GM21367 (cell line): Measurements from ENCODE around the gene ATP5ME.
"Not testable (repeated sequence)": the region's sequence is repeated elsewhere in the genome, so short reads cannot be mapped to it uniquely, and the experiment has no call there.

Source experiments
- ATAC-seq: cut with Tn5 transposase; IDR thresholded peaks from one replicate; pipeline ENCODE4 v1.9.1; 2021; ENCODE audit not compliant: unreplicated experiment

Gene ATP5ME

DNA sequence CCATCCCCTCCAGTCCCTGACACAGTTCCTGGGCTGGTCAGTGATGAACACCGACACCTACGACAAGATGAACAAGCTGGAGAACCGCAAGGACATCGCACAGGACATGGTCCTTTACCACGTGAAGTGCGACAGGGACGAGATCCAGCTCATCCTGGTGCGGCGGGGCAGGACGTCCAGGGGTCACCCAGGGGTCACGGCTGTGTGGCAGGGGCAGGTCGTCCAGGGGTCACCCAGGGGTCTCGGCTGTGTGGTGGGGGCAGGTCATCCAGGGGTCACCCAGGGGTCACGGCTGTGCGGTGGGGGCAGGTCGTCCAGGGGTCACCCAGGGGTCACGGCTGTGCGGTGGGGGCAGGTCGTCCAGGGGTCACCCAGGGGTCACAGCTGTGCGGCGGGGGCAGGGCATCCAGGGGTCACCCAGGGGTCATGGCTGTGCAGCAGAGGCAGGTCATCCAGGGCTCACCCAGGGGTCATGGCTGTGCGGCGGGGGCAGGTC lies 16.7 kb downstream of the ATP5ME start:
- no peak for ATAC-seq

DNA sequence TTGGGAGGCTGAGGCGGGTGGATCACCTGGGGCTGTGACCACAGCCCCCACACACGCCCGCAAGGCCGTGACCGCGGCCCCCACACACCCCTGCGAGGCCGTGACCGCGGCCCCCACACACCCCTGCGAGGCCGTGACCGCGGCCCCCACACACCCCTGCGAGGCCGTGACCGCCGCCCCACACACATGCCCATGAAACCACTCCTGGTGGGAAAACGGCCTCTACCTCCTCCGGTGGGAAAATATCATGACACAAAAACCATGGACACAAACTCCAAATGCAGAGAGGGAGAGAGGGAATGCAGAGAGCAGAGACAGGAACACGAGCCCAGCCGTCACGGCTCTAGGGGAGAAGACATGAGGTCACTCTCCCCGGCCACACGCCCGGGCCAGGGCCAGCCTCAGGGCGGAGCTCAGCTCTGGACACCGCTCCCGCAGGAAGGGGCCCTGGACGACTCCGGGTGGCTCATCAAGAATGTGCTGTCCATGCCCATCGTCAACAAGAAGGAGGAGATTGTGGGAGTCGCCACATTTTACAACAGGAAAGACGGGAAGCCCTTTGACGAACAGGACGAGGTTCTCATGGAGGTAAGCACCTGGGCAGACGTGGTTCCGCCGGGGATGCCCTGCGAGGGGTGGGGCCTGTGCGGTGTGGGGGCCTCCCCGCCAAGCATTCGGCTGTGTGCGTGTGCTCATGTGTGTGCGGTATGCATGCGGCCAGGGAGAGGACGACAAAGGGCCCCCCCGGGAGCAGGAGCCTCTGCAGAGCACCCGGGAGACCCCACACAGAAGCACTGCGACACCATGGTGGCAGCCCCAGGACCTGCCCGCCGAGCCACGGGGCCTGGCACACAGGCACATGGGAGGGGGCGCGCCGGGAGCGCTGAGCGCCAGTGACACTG lies 17.4 kb downstream of the ATP5ME start:
- ATAC-seq, result no peak

DNA sequence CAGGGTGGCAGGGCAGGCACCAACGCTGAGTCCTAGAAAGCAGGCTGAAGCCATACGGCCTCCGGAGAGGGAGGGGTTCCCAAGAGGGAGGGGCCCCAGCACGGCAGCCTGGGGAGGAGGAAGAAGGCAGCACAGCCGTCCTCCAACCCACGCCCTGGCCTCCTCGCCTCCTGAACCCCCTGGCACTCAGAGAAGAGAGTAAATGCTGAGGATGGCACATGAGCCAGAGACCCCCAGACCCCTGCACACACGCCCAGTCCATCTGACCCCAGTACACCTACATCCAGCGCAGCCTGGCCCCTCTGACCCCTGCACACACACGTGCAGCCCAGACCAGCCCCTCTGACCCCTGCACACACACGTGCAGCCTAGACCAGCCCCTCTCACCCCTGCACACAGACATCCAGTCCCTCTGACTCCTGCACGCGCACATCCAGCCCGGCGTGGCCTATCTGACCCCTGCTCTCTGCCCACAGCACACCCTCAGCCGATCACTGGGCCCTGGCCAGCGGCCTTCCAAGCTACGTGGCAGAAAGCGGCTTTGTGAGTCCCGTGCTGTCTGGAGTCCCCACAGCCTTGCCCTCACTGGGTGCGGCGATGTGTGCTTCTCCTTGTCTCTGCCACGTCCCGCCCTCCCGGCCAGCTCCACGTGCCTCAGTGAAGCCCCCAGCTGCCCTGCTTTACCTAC lies 18.5 kb downstream of the ATP5ME start:
- ATAC-seq, result no peak

DNA sequence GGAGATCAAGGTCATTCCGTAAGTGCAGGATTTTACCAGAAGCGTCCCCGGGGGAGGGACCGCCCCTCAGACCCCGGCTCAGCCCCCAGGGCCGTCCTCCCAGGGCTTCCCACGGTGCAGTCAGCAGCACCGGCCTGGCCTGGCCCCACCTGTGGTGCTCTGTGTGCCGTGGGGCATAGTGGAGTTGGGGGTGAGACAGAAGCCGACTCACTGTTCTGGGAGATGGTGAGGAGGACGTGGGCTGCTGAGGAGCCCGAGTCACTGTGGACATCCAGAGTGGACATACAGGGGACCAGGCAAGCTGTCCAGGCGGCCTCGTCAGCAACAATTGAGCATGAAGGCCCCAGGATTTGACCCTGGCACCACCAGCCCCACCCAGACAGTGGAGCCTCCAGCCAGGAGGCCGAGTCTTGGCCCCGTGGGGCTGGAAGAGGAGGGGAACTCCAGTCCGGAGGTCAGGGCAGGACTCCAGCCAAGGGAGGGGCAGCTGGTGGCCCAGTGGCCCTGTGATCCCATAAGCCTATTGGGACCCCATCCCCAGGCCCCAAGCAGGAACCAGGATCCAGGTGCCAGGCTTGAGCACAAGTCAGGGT lies 19.1 kb downstream of the ATP5ME start:
- ATAC-seq, result no peak

DNA sequence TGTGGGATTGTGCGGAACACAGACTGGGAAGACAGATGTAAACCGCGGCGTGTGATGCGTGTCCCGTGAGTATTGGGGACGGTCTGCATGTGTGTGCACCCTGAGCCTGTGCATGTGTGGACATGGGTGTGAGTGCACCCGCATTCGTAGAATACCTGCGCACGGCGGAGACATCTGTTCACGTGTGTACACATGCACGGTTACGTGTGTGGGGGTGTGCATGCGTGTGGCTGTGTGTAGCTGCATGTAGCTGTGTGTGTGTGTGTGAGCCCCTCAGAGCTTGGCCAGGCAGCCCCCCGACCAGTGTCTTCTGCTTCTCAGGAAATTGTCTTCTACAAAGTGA lies 19.6 kb downstream of the ATP5ME start:
- ATAC-seq, result no peak

DNA sequence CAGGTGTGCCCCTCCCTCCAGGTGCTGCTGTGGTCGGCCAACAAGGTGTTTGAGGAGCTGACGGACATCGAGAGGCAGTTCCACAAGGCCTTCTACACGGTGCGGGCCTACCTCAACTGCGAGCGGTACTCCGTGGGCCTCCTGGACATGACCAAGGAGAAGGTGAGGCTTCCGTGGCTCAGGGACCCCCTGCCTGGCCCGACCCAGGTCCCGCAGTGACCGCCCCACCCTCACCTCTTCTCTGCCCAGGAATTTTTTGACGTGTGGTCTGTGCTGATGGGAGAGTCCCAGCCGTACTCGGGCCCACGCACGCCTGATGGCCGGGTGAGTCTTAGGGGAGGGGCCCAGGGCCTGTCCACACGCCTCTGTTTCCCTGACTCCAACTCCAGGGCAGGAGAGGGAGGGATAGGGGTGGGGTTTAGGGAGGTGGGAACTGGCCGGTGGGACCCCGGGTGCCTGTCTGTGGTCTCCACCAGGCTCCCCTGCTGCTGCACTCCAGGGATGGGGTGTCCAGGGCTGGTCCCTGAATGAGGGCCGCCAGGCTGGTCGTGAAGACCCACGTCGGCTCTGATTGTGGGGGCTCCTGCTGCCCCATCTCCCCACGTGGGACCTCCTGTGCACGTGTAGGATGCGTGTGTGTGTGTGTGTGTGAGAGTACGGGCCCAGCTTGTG lies 20.1 kb downstream of the ATP5ME start:
- no peak for ATAC-seq

DNA sequence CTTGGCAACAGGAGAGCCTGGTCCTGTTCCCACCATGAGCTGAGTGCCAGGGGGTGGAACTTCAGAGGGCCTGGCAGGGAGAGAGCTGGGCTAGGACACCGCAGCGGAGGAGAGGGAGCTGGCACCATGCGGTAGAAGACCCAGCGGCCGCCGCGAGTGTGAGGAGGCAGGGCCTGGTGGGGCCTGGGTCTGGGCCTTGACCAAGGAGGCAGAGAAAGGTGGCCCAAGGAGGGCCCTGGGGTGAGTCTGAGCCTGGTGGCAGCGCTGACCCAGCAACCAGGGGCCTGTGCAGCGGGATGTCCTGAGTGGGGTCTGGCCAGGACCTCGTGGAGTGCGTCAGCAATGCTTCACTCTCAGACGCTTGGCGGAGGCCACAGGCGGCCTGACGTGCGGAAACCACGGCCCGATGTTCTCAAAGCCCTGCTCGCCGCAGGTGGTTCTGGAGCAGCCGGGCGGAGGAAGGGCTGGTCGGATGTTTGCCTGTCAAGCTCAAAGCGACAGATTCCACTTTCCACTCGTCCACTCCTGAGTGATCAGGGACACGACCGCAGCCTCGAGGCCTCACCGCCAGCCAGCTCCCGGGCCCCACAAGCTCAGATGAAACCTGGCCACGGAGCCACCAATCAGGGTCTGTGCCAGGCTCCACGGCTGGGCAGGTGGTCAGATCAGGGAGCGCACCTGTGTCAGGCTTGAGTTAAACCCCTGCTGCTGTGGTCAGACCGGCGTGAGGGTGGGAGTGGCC lies 20.8 kb downstream of the ATP5ME start:
- ATAC-seq, result no peak

DNA sequence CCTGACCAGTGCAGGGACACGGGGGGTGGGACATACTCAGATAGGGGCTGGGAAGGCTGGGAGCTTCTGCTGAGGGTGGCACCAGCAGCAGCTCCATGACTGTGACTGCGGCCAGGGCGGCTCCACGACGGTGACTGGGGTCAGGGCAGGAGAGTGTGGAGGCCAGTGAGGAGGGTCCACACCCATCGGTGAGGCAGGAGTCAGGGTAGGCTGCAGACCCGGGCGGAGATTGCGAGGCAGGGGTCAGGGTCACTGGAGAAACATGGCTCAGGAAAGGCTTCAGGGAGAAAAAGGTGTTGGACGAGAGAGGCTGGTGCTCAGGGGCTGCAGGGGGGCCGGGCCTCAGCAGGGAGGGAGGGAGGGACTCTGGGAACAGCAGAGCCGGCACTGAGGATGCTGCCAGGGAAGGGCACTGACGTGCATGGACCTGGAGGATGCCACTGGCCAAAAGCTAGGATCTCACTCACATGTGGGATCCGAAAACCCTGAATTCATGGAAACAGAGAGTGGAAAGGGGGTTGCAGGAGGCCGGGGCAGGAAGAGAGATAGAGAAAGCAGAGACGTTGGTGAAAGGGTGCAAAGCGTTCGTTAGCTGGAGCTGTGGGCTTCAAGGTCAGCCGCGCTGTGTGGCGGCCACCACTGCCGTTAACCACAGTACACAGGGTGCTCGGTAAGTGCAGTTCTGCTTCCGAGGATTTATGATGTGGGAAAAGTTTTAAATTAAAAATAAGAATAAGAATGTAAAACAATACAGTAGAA lies 22.0 kb downstream of the ATP5ME start:
- ATAC-seq, result no peak

DNA sequence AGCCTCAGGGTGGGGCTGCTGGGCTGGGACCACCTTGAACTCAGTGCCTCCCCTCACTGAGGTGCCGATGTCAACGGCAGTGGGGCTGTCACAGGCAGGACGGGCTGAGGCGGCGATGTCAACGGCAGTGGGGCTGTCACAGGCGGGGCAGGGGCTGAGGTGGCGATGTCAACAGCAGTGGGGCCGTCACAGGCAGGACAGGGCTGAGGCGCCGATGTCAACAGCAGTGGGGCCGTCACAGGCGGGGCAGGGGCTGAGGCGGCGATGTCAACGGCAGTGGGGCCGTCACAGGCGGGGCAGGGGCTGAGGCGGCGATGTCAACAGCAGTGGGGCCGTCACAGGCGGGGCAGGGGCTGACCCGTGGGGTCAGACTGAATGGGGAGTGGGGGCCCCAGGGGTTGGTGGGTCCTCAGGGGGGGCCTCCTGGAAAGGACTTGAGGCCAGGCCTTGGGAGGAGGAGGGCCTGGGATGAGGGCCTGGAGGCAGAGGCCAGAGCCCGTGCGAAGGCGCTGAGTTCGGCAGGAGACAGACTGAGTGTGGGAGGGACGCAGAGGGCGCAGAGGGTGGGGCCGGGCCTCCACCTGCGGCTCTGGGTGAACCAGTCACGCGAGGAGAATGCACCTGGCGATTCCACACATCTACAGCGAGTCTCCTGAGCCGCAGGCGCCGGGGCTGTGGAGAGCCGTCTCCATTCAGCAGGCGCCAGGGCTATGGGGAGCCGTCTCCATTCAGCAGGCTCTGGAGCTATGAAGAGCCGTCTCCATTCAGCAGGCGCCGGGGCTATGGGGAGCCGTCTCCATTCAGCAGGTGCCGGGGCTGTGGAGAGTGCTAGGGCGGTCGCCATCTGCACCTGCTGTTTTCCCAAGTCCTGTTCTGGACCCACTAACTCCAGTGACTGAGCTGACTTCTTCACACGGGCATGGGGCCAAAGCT lies 22.9 kb downstream of the ATP5ME start:
- ATAC-seq, result no peak

DNA sequence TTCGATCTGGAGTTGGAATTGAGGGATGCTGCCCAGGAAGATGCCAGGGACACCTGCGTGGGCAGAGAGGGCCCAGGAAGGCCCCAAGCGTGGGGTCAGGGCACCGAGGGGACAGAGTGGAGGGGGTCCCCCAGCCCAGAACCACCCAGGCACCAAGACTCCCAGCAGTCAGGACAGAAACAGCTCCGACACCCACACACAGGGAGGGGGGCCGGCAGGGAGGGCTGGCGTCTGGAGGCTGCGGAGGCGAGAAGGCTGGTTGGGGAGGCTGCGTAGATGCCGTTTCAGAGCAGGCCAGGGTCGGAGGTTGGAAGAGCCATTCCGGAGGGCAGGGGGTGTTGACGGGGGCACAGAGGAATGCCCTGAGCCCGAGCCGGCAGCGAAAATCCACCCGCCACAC lies 23.6 kb downstream of the ATP5ME start:
- ATAC-seq, result no peak

DNA sequence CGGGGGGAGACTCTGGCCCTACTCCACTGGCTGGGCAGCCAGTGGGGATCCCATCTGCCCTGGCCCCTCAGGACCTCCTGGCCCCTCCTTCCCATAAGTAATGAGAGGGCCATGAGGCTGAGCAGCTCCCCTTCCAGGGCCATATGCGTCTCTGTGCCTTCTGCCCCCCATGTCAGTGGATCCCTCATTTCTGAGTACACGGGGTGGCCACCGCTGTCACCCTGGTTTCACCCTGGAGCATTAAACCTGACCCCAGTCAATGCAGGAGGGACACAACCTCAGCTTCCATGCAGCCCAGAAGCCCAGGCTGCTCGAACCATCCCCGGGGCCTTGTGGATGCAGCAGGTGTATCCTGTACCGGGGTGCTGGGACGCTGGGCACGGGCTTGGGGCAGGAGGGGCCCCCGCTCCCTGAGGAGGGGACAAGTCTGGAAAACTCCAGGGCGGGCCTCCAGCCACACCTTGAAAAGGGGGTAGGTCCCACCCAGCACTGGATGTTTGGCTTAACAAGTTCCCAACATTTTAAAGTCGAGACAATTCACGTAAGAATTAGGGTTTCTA lies 24.2 kb downstream of the ATP5ME start:
- ATAC-seq, result no peak

DNA sequence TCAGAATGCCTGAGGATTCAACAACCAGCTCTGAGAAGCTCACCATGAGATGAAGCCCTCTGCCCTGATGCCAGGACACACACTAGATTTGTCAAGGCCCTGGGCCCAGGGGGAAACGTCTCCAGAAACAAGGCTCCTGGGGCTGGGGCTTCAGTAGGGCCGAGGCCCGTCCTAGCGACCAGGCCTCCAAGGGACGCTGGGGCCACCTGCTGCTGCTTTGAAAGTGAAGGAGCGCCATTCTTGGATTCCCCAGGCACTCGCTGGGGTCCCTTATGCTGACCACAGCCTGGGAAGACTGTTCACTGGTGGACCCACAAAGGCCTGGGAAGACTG lies 24.8 kb downstream of the ATP5ME start:
- ATAC-seq, result no peak

DNA sequence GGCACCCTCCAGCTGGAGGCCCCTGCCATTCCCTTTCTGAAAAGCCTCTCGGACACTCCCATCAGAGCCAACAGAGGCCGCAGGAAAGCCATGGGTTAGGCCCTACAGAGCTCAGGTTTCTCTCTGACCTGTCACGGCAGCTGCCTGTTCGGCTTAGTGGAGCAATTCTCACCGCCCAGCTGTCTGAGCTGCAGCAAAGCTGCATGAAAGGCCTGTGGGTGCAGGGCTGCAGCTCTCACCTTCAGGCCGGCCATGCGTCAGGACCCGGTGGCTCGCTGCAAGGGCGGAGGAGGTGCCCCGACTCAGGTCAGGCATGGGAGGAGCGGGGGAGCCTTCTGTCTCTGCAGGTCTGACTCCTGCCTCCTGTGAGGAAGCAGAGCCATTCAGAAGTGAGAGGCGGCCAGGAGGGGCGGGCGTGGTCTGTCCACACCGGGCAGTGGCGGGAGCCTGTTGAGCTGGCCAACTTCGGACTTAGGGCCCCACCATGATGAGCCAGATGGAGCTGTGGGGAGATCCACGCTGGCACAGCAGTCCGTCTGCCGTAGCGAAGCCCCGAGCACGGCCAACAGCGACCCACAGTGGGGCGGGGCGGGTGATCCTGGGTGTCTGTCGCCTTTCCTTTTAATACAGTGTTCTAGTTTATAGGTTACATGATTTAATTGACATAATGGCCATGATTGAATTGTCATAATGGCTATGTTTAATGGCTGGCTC lies 25.3 kb downstream of the ATP5ME start:
- ATAC-seq, result no peak

DNA sequence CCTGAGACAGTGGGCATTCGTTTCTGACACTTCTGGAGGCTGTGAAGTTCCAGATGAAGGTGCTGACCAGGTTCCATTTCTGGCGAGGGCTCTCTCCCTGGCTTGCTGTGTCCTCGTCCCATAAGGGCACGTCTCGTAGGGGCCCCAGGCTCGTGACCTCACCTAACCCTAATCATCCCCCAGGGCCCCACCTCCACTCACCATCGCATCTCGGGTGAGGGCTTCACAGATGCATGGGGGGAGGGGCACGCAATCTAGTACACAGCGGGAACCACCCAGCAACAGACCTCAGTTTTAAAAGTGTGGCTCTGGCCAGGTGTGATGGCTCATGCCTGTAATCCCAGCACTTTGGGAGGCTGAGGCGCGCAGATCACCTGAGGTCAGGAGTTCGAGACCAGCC lies 26.6 kb downstream of the ATP5ME start:
- no peak for ATAC-seq

DNA sequence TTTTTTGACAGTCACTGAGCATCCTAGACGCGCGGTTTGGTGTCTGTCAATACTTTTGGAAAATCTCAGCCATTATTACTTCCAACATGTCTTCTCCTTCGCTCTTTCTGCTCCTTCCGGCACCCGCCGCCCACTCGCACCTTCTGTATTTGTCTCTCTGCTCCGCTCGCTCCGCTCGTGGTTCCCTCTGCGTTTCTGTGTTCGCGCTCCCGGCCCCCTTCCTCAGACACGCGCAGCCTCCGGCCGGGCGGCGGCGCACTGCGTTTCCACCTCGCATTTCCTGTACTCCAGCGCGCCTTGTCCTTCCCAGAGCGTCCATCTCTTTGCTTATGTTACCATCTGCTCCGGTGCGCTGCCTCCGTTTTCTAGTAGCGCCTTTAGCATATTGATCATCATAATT lies 27.6 kb downstream of the ATP5ME start:
- no peak for ATAC-seq

DNA sequence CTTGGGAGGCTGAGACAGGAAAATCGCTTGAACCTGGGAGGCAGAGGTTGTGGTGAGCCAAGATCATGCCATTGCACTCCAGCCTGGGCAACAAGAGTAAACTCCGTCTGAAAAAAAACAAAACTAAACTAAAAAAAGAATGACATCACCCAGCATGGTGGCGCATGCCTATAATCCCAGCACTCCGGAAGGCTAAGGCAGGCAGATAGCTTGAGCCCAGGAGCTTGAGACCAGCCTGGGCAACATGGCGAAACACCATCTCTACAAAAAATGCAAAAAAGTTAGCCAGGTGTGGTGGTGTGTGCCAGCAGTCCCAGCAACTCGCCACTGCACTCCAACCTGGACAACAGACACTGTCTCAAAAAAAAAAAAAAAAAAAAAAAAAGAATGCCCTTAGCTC lies 31.7 kb downstream of the ATP5ME start:
- ATAC-seq, result not testable (repeated sequence)

DNA sequence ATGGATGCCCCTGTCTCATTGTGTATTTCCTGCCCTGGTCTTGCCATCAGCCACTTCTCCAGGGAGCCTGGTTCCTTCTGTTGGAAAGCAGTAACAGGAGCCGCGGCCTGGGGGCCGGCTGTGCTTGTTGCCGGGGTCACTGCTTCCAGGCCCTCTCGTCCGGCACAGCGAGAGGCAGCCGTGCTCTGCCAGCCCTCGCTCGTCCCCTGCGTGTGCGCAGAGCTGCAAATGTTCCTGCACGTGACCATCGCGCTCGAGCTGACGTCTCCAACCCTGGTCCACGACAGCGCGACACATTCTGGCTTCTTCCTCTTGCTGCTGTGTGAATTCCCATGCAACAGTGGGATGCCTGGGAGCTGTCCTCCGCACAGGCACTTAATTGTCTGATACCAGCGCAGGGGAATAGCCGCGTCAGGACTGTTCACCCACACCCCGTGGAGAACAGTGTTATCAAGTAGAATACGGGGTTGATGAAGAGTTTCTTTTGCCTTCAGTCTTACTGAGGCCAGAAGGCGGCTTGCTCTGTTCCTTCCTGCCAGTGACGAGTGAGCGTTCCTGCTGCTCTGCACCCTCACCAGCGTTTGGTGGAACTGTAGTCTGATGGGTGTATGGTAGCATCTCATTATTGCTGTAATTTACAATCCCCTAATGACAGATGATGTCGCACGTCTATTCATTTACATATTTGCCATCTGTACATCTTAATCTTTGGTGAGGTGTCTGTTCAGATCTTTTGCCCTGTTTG lies 36.4 kb downstream of the ATP5ME start:
- ATAC-seq, result no peak
